ENCODE measurements around the gene LSM4. TPM values are rescaled to one million over a fixed set of nuclear protein-coding genes. Genes with fewer than 3 reads are reported as not detected.
"Not testable (repeated sequence)": the region's sequence is repeated elsewhere in the genome, so short reads cannot be mapped to it uniquely, and the experiment has no call there.

Gene LSM4
- total RNA-seq, 6 donors from 2014 or later: 39.8 to 147 (median 107) TPM

DNA sequence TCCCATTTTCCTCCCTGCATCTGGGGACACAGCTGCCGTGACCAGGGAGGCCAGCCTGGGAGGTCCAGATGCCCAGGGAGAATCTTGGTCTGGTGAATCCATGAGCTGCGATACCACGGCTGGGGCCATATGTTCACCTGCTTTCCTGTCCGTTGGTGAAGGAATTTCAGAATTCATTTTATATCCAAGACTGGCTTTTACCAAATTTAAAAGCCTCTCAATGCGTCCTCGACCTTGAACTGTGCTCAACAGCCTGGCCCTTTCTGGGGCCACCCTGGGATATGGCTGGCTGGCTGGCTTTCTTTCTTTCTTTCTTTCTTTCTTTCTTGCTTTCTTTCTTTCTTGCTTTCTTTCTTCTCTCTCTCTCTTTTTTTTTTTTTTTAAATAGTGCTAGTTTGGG lies 40.9 kb upstream of the LSM4 start:
- no peak overlapping the region for H3K4me3 ChIP-seq
- no peaks in the 10 kb centered on the region for H3K9me3 ChIP-seq
- DNase-seq (no peak), ATAC-seq (ENCODE audit: low FRiP score in 2 of 2) (no peak)
- 75 to 79% methylated on average over 6 of the region's 6 CpGs for WGBS, 2 donors
- H3K36me3 ChIP-seq: peaks cover 0 to 32% (median 7%) of the 10 kb centered on the region in 4 donors
- H3K27ac ChIP-seq: peak overlapping the region in 3 of 4 donors; percentile 81 to 85 (median 84)
- no peaks in the 10 kb centered on the region for H3K27me3 ChIP-seq
- H3K4me1 ChIP-seq: peaks cover 20 to 29% (median 23%) of the 10 kb centered on the region in 4 donors
- TF ChIP-seq EP300 (IDR thresholded peaks at IDR 0.05): no peak
- TF ChIP-seq POLR2A (IDR thresholded peaks at IDR 0.05): no peak
- no peak for TF ChIP-seq POLR2AphosphoS5 (IDR thresholded peaks at IDR 0.05)
- TF ChIP-seq, protein P1, sequence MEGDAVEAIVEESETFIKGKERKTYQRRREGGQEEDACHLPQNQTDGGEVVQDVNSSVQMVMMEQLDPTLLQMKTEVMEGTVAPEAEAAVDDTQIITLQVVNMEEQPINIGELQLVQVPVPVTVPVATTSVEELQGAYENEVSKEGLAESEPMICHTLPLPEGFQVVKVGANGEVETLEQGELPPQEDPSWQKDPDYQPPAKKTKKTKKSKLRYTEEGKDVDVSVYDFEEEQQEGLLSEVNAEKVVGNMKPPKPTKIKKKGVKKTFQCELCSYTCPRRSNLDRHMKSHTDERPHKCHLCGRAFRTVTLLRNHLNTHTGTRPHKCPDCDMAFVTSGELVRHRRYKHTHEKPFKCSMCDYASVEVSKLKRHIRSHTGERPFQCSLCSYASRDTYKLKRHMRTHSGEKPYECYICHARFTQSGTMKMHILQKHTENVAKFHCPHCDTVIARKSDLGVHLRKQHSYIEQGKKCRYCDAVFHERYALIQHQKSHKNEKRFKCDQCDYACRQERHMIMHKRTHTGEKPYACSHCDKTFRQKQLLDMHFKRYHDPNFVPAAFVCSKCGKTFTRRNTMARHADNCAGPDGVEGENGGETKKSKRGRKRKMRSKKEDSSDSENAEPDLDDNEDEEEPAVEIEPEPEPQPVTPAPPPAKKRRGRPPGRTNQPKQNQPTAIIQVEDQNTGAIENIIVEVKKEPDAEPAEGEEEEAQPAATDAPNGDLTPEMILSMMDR (IDR thresholded peaks at IDR 0.05): no peak

DNA sequence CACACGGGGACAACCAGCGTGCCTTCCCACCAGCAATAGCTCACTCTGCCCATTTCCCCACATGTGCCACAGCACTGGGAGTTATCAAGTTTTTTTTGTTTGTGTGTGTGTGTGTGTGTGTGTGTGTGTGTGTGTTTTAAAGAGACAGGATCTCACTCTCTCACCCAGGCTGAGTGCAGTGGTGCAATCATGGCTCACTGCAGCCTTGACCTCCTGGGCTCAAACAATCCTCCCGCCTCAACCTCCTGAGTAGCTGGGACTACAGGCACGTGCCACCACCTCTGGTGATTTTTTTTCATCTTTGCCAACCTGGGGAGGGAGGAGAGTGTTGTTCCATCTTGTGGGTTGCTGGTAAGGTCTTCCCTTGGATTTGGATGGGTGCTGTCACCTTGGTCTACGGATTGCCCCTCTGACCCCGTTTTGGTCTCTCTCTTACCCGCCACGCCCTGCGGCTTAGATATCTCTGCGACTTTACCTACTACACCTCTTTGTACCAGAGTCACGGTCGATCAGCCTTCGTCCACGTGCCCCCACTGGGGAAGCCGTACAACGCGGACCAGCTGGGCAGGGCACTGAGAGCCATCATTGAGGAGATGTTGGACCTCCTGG lies 40.2 kb upstream of the LSM4 start:
- ATAC-seq (ENCODE audit: low FRiP score in 2 of 2) (no peak), DNase-seq (no peak)
- Histone ChIP-seq H3K36me3 (peaks cover 0 to 39% (median 12%) of the 10 kb centered on the region in 4 donors), H3K27ac (peak overlapping the region in 3 of 4 donors; percentile 81 to 85 (median 84)), H3K4me1 (peaks cover 20 to 23% (median 21%) of the 10 kb centered on the region in 4 donors), H3K9me3 (no peaks in the 10 kb centered on the region), H3K4me3 (no peak overlapping the region), H3K27me3 (no peaks in the 10 kb centered on the region)
- 93 to 94% methylated on average over 17 of the region's 17 CpGs for WGBS, 2 donors
- TF ChIP-seq EP300 (IDR thresholded peaks at IDR 0.05): no peak
- TF ChIP-seq POLR2A (IDR thresholded peaks at IDR 0.05): no peak
- TF ChIP-seq POLR2AphosphoS5 (IDR thresholded peaks at IDR 0.05): no peak
- TF ChIP-seq, protein P1 (IDR thresholded peaks at IDR 0.05): no peak

DNA sequence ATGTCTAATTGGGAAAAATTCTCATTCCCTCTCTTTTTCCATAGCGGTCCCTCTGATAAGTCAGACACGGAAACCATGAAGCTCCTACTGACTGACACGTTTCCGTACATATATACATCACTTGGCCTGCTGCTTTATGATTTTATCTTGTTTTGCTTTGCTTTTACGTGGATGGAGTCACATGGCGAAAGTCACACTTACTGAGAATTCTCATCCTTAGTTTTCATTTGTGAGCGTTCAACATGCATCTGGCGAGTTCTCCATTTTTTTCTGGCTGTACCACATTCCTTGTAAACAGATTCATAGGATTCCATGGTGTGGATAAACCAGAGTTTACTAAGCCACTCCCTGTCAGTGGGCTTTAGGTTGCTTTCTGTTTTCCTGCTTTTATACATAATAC lies 38.8 kb upstream of the LSM4 start:
- no peak overlapping the region for H3K4me3 ChIP-seq
- no peaks in the 10 kb centered on the region for H3K27me3 ChIP-seq
- DNase-seq: no peak
- TF ChIP-seq POLR2A (IDR thresholded peaks at IDR 0.05) (no peak), EP300 (IDR thresholded peaks at IDR 0.05) (no peak), POLR2AphosphoS5 (IDR thresholded peaks at IDR 0.05) (no peak)
- TF ChIP-seq, protein P1 (IDR thresholded peaks at IDR 0.05): no peak
- no peak for ATAC-seq (ENCODE audit: low FRiP score in 2 of 2)
- H3K36me3 ChIP-seq: peaks cover 0 to 53% (median 25%) of the 10 kb centered on the region in 4 donors
- 96 to 97% methylated on average over 8 of the region's 8 CpGs for WGBS, 2 donors
- H3K9me3 ChIP-seq: no peaks in the 10 kb centered on the region
- H3K27ac ChIP-seq: no peak overlapping the region
- H3K4me1 ChIP-seq: peaks cover 20 to 22% (median 21%) of the 10 kb centered on the region in 4 donors

DNA sequence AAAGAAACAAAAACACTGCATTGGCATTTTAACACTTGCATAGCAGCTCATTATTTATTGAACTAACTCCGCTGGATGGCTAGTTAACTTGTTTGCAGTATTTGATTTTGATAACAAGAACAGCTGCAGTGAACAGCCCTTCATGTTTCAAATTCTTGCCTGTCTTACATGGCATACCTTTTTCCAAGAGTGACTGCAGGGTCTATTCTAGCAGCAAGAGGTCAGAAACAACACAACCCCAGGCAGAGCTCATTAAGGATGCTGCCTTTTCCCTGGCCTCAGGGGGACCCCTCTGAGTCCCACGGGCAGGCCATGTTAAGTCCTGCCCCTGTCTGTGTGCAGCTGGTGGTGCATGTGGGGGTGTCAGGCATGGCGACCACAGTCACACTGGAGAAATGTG lies 34.2 kb upstream of the LSM4 start:
- peak in 1 of 2 donors; percentile 16 for ATAC-seq (ENCODE audit: low FRiP score in 2 of 2)
- DNase-seq: no peak
- Histone ChIP-seq H3K36me3 (peaks cover 0 to 58% (median 40%) of the 10 kb centered on the region in 4 donors), H3K9me3 (no peaks in the 10 kb centered on the region), H3K27me3 (no peaks in the 10 kb centered on the region), H3K27ac (no peak overlapping the region), H3K4me1 (no peaks in the 10 kb centered on the region), H3K4me3 (no peak overlapping the region)
- 96 to 98% methylated on average over 3 of the region's 3 CpGs for WGBS, 2 donors
- no peak for TF ChIP-seq POLR2AphosphoS5 (IDR thresholded peaks at IDR 0.05)
- no peak for TF ChIP-seq POLR2A (IDR thresholded peaks at IDR 0.05)
- TF ChIP-seq, protein P1 (IDR thresholded peaks at IDR 0.05): no peak
- TF ChIP-seq EP300 (IDR thresholded peaks at IDR 0.05): no peak

DNA sequence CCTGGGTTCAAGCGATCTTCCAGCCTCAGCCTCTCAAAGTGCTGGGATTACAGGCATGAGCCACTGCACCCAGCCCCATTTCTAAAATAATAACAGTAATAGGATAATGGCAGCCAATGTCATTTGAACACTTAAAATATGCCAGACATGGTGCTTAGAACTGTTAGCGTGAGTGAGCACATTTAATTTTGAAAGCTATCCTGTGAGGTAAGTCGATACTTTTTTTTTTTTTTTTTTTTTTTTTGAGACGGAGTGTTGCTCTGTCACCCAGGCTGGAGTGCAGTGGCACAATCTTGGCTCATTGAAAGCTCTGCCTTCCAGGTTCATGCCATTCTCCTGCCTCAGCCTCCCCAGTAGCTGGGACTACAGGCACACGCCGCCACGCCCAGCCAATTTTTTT lies 31.9 kb upstream of the LSM4 start:
- H3K4me3 ChIP-seq; ATAC-seq (ENCODE audit: low FRiP score in 2 of 2); H3K9me3 ChIP-seq; DNase-seq; H3K27ac ChIP-seq; H3K4me1 ChIP-seq; H3K27me3 ChIP-seq: not testable (repeated sequence)
- H3K36me3 ChIP-seq: peaks cover 0 to 46% (median 39%) of the 10 kb centered on the region in 4 donors
- 96 to 99% methylated on average over 7 of the region's 7 CpGs for WGBS, 2 donors
